Measurements from ENCODE around the gene TRIM66. TPM values are rescaled to one million over a fixed set of nuclear protein-coding genes. Genes with fewer than 3 reads are reported as not detected.
A peak's percentile ranks its signal among the peaks of the same experiment; 100 is the strongest.

Gene TRIM66
- total RNA-seq, 1 donor from 2014 or later, result 3.5 TPM

GRCh38 chr11:8717876-8718753 is 35.6 kb upstream of the TRIM66 start:
- intact Hi-C loops (cut with DNase I), result no loop called here
- ATAC-seq (peak; percentile 78), DNase-seq (ENCODE audit: missing footprints) (no peak)

- intact Hi-C loops (cut with DNase I), result no loop called here
These were observed 35.0 kb upstream of the TRIM66 start for GRCh38 chr11:8717544-8717875.

GRCh38 chr11:8715501-8715900 is 33.0 kb upstream of the TRIM66 start:
- ATAC-seq, result no peak
- no peak for DNase-seq (ENCODE audit: missing footprints)
- intact Hi-C loops (cut with DNase I), result no loop called here

More at GRCh38 chr11:8717544-8717875, 35.0 kb upstream of the TRIM66 start:
- DNase-seq (ENCODE audit: missing footprints) (no peak), ATAC-seq (no peak)

- DNase-seq (ENCODE audit: missing footprints) (no peak), ATAC-seq (no peak)
- intact Hi-C loops (cut with DNase I), result no loop called here
These were observed 32.3 kb upstream of the TRIM66 start for GRCh38 chr11:8714622-8715225.

DNA sequence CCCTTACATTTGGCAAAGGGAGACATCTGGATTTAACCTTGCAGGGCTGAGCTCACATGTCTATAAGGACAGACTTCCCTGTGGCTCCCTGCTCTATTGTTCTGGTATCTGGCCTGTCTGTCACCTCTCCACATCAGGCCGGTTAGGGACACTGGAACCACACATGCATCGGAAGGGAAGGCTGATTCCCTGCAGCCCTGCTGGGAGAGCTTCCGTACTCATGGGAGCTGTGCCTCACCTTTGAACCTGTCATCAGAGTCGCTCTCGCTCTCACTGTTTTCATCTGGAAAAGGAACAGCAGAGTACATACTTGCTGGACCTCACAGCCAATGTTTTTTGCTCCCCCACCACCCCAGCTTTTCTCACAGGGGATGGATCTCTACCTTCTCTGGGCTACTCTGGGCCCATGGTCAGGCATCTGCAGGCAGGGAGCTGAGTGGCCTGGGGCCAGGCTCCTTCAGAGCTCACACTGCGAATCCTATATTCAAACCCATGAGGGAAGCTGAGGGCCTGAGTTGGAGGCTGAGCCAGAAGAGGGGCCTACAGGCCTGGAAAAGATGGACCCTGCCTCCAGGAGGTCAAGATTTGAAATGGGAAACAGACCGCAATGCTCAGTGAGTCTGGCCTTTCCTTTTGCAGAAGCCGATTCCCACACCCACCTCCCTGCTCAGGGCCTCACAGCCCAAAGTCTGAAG is 31.4 kb upstream of the TRIM66 start:
- no peak for ATAC-seq
- intact Hi-C loops (cut with DNase I), result no loop called here
- no peak for DNase-seq (ENCODE audit: missing footprints)

- DNase-seq (ENCODE audit: missing footprints), result no peak
- no peak for ATAC-seq
- intact Hi-C loops (cut with DNase I), result no loop called here
These were observed 30.0 kb upstream of the TRIM66 start for GRCh38 chr11:8712506-8712905.

GRCh38 chr11:8711895-8712442 is 29.5 kb upstream of the TRIM66 start:
- DNase-seq (ENCODE audit: missing footprints) (no peak), ATAC-seq (no peak)
- intact Hi-C loops (cut with DNase I), result no loop called here

- intact Hi-C loops (cut with DNase I), result loop anchor here (5.0 kb wide), 2 partner anchors 58 to 103 kb away; a partner anchor contains a TSS
- DNase-seq (ENCODE audit: missing footprints) (no peak), ATAC-seq (no peak)
These were observed 27.3 kb upstream of the TRIM66 start for GRCh38 chr11:8709777-8710176.

DNA sequence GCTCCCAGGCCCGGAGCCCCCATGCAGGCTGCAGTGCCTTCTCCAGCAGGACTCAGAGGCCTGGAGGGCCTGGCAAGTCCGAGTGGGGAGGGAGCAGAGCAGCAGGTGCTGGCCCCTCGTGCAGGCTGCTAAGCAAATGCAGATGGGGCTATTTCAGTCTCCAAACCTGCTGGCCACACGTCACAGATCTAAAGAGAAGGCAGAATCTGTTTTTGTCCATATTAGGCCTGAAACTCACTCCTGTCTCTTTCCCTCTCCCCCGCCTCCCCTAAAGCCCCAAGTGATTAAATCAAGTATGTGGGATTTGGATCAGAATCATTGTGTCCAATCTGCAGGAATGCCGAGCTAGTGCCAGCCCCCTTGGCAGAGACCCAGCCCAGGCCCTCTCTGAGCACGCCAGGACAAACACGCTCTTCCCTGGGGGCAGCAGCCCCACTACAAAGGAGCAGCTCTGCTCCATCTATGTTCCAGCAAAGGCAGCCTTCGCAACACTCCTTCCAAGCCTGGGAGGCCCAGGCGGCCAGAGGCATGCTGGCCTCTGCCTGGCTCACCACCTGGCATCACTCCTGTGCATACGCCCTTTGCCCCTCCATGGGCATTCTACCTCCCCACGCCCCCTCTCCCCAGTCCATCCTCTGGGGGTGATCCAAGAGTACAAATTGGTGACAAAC is 26.7 kb upstream of the TRIM66 start:
- peak; percentile 84 for ATAC-seq
- intact Hi-C loops (cut with DNase I), result loop anchor here (5.0 kb wide), 2 partner anchors 58 to 103 kb away; a partner anchor contains a TSS
- DNase-seq (ENCODE audit: missing footprints), result peak; percentile 94

- intact Hi-C loops (cut with DNase I), result loop anchor here (5.0 kb wide), 2 partner anchors 60 to 105 kb away; a partner anchor contains a TSS
- DNase-seq (ENCODE audit: missing footprints) (peak; percentile 86), ATAC-seq (peak; percentile 58)
These were observed 25.2 kb upstream of the TRIM66 start for GRCh38 chr11:8707541-8708191.

DNA sequence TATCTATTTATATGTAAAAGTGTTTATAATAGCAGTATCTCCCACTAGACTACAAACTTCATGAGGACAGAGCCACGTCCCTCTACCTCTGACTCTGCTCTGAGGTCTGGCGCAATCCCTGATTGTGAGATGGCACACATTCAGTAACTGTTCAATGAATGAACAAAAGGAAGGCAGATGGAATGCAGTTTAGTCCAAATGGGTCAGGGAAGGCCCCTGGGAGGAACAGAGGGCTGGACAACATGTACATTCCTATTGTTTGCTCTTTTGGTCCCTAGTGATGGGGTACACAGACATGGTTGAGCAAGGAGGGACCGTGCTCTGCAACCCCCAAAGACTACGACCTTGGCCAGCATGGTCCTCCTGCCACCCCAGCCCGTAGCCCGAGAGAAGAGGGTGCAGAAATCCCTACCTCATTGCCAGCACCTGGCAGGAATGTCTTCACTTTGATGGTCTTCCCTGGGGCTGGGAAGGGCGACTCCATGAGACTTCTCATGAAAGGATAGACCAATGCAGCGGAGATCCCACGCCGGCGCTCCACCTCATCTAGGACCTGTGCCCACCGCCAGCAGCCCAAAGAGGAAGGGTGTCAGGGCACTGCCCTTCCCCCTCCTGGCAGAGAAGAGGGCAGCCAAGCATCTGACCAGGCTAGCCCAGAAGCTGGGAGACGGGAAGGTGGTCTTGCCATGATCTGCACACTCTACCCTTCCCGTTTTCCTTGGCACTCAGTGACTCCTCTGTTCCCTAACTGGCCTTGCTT is 24.4 kb upstream of the TRIM66 start:
- intact Hi-C loops (cut with DNase I), result loop anchor here (5.0 kb wide), 2 partner anchors 60 to 105 kb away; a partner anchor contains a TSS
- ATAC-seq (no peak), DNase-seq (ENCODE audit: missing footprints) (no peak)

GRCh38 chr11:8705146-8705545 is 22.7 kb upstream of the TRIM66 start:
- intact Hi-C loops (cut with DNase I), result loop anchor here (5.0 kb wide), 2 partner anchors 62 to 107 kb away; a partner anchor contains a TSS
- DNase-seq (ENCODE audit: missing footprints), result no peak
- no peak for ATAC-seq

- ATAC-seq (no peak), DNase-seq (ENCODE audit: missing footprints) (no peak)
- intact Hi-C loops (cut with DNase I), result no loop called here
These were observed 21.7 kb upstream of the TRIM66 start for GRCh38 chr11:8704136-8704535.

DNA sequence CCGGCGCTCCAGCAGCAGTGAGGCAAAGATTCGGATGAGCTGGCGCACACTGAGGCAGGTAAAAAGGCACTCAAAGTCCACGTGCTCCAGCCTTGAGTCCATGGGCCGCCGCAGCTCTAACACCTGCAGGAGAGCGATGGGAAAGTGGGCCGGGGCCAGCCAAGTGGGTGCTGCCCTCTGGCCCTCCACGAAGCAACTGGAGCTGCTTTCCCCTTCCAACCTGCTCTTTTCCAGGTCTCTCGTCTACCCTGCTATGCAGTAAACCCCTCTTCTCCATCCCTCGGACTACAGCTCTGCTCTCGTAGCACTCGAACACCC is 20.1 kb upstream of the TRIM66 start:
- no peak for ATAC-seq
- no peak for DNase-seq (ENCODE audit: missing footprints)
- intact Hi-C loops (cut with DNase I), result no loop called here

DNA sequence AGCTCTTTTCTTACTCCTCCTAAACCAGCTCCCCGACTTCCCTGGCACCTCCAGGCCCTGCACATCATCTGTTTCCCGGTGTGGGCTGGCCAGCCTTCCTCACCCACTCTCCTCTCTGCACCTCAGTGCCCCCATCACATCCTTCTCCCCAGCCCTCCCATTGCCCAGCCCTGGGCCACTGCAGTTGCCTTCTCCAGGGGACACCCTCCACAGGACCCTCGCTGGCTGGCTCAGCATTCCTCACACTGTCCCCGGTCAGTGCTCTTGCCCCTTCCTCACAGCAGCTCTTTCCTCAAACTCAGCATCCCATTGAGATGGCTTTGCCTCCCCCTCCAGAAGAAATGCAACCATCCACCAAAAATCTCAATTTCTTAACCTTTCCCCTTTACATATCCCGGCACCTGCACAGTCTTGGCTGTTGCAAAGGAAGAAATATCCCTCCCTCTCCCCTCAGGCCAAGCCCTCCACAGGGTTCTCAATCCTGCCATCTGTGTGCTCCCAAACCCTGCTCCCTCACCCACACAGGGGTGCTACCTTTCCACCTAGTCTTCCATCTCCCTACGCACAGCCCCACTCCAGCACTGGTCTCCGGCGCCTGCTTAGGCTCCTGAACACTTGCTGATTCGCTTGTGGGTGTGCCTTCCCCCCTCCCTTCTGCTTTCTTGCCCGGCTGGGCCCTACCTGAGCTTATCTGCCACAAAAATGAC is 19.6 kb upstream of the TRIM66 start:
- ATAC-seq (no peak), DNase-seq (ENCODE audit: missing footprints) (no peak)
- intact Hi-C loops (cut with DNase I), result no loop called here

DNA sequence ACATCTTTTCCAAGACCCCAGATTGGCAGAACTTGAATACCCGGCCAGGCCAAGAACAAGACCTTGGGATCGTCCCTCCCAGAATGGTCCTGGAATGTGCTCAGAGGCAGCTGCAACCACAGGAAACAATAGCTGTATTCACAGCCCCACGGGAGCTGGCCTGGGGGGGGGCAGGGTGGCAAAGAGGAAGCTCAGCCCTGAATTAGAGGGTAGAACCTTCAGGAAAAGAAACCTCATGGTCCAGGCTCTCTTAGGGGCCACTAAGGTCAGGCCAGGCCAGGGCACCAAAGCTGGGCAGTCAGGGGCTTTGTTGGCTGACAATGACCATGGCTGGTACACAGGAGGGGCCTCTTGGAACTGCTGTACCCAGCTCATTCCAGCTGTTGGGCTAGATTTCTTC is 17.4 kb upstream of the TRIM66 start:
- no peak for DNase-seq (ENCODE audit: missing footprints)

GRCh38 chr11:8698917-8699441 is 16.5 kb upstream of the TRIM66 start:
- intact Hi-C loops (cut with DNase I), result no loop called here
- ATAC-seq (no peak), DNase-seq (ENCODE audit: missing footprints) (no peak)

More for the DNA sequence above, 17.4 kb upstream of the TRIM66 start:
- ATAC-seq, result peak; percentile 9
- intact Hi-C loops (cut with DNase I), result no loop called here

Data from Right ventricle myocardium inferior (tissue), 1 donor.